ENCODE measurements around the gene TRABD2B.

TRABD2B gene

GRCh38 chr1:47997289-47998200 lies at the start of gene TRABD2B:
Gene TRABD2B (minus strand): TSS chr1:47997385.
- peak; percentile 72 for DNase-seq

GRCh38 chr1:48044311-48044710 lies 47.1 kb upstream of the TRABD2B start:
- no peak for DNase-seq

- no peak for DNase-seq
These were observed 46.4 kb upstream of the TRABD2B start for GRCh38 chr1:48043622-48044021.

- DNase-seq: no peak
These were observed 43.0 kb upstream of the TRABD2B start for GRCh38 chr1:48040154-48040553.

GRCh38 chr1:48039088-48040054 lies 42.2 kb upstream of the TRABD2B start:
- DNase-seq: no peak

- DNase-seq: no peak
These were observed 41.1 kb upstream of the TRABD2B start for GRCh38 chr1:48038270-48038767.

GRCh38 chr1:48036710-48037355 lies 39.6 kb upstream of the TRABD2B start:
- DNase-seq: no peak

GRCh38 chr1:48035371-48036141 lies 38.4 kb upstream of the TRABD2B start:
- DNase-seq: no peak

GRCh38 chr1:48033495-48034045 lies 36.4 kb upstream of the TRABD2B start:
- no peak for DNase-seq

- DNase-seq: no peak
These were observed 34.5 kb upstream of the TRABD2B start for GRCh38 chr1:48031676-48032075.

- no peak for DNase-seq
These were observed 33.6 kb upstream of the TRABD2B start for GRCh38 chr1:48030696-48031365.

- DNase-seq: no peak
These were observed 33.0 kb upstream of the TRABD2B start for GRCh38 chr1:48030211-48030610.

- DNase-seq: no peak
These were observed 31.3 kb upstream of the TRABD2B start for GRCh38 chr1:48028218-48029069.

GRCh38 chr1:48027533-48027835 lies 30.3 kb upstream of the TRABD2B start:
- no peak for DNase-seq

GRCh38 chr1:48026701-48027532 lies 29.7 kb upstream of the TRABD2B start:
- DNase-seq: no peak

- no peak for DNase-seq
These were observed 29.1 kb upstream of the TRABD2B start for GRCh38 chr1:48026275-48026674.

GRCh38 chr1:48025076-48025475 lies 27.9 kb upstream of the TRABD2B start:
- no peak for DNase-seq

GRCh38 chr1:48023488-48023887 lies 26.3 kb upstream of the TRABD2B start:
- no peak for DNase-seq

- no peak for DNase-seq
These were observed 25.1 kb upstream of the TRABD2B start for GRCh38 chr1:48022306-48022705.

All from activated CD4-positive, alpha-beta T cell treated with anti-CD3 and anti-CD28 coated beads for 48 hours (primary cell).